NCI-H2107 treated with DMSO at 0.1 percent for 48 hours (cell line): ENCODE data around the gene UBXN2A.
"Not testable (repeated sequence)": the region's sequence is repeated elsewhere in the genome, so short reads cannot be mapped to it uniquely, and the experiment has no call there.

ENCODE experiments used
- DNase-seq: peaks from one replicate; lab custom pipeline; 2025; ENCODE audit not compliant: unreplicated experiment; lab: John Stamatoyannopoulos, UW

UBXN2A gene

DNA sequence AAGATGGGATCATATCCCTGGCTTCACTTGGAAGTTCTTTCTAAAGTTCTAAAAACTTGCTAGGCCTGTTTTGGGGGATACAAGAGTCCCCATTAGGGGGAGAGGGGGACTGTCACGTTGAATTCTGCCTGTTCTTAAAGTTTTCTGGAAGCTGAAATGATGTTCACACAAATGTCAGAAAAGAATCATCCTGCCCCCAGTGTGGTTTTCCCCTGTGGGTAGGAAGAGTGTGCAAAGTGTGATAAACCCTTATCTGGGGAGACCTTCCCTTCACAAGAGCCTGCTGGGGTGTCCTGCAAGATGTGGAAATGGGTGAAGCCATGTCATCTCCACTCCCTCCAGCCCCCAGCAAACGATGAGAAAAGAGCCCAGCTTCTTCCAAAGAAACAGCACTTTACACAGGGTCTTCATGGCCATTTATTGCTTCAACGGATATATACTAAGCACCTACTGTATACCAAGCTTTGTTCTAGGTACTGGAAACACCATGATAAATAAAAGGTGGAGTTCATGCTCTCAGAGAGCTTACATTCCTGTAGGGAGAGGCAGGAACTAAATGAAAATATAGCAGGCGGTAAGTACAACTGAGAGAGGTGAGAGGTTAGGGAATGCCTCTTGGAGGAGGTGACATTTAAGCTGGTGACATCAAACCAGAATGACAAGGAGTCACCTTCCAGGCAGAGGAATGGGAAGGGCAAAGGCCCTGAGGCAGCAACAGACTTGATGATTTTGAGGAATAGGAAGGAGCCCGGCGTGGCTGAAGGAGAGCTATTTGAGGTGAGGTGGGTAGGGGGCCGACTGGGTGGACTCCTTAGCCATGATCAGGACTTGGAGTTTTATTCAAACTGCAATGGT is 71.2 kb downstream of the UBXN2A start:
- DNase-seq = no peak

- DNase-seq = no peak
Measured at GRCh38 chr2:24012521-24013188, 72.4 kb downstream of the UBXN2A start.

DNA sequence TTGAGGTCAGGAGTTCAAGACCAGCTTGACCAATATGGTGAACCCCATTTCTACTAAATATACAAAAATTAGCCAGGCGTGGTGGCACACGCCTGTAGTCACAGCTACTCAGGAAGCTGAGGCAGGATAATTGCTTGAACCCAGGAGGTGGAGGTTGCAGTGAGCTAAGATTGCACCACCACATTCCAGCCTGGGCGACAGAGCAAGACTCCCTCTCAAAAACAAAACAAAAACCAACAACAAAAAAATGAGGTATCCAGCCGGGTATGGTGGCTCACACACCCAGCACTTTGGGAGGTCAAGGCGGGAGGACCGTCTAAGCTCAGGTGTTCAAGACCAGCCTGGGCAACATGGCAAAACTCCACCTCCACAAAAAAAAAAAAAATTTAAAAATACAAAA is 74.6 kb downstream of the UBXN2A start:
- DNase-seq = not testable (repeated sequence)

DNA sequence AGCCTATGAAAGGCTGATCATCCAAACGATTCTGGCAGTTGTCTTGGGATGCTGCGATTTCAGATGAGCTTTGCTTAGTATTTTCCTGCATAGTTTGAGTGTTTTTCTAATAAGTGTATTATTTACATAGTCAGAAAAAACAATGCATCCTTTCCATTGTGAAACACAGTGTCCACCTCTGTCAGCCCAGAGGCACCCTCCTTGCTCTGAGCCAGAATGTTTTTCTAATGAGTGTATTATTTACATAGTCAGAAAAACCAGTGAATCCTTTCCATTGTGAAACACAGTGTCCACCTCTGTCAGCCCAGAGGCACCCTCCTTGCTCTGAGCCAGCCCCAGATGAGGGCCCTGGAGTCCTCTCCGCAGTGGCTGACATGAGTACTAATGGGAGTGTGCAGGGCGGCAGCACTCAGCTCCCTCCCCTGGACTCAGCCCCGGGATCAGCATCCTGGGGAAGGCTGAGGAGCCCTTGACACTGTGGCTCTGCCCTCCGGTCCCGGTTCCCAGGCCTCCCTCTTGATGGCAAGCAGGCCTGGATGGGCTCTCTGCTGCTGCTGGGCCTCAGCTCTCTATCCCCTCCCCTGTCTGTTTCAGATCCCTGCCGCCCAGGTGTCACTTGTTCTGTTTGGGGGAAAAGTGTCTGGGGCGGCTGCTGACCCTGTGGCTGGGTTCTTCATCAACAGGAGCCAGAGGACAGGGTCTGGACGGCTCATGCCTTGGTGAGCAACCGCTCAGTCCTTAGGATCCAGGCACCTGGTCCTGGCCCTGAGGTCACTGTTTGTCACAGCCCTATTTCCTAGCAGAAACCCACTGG is 75.5 kb downstream of the UBXN2A start:
- no peak for DNase-seq

- no peak for DNase-seq
Measured at GRCh38 chr2:24016376-24016761, 76.1 kb downstream of the UBXN2A start.

DNA sequence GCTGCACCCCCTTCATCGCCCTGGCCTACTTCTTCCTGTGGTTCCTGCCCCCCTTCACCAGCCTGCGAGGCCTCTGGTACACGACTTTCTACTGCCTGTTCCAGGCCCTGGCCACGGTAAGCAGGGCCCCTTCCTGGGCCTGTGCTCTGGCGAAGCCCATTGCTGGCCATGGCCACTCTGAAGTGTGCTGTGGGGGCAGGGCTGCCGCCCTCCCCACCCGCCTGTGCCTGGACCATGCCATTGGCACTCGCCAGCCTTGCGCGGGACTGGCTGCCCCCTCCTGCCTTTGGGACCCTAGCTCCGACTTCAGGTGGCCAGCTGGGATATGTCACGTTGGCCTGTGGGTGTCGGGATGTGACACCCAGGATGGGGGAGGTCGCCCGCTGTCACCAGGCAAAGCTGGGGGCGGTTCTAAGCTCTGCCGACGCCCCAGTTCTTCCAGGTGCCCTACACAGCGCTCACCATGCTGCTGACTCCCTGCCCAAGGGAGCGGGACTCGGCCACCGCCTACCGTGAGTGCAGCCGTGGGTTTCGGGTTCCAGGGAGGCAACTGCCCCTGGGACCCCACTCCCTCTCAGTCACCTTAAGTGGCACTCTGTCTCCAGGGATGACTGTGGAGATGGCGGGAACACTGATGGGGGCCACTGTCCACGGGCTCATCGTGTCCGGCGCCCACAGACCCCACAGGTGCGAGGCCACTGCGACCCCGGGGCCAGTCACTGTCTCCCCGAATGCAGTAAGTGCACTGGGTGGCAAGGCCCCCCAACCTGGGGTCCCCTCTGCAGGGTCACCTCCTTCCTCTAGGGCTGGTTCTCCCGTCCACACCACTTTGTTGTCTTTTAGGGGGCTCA is 76.8 kb downstream of the UBXN2A start:
- DNase-seq = no peak

- no peak for DNase-seq
Measured at GRCh38 chr2:24017711-24018110, 77.4 kb downstream of the UBXN2A start.

- no peak for DNase-seq
Measured at GRCh38 chr2:24018241-24018640, 78.0 kb downstream of the UBXN2A start.

DNA sequence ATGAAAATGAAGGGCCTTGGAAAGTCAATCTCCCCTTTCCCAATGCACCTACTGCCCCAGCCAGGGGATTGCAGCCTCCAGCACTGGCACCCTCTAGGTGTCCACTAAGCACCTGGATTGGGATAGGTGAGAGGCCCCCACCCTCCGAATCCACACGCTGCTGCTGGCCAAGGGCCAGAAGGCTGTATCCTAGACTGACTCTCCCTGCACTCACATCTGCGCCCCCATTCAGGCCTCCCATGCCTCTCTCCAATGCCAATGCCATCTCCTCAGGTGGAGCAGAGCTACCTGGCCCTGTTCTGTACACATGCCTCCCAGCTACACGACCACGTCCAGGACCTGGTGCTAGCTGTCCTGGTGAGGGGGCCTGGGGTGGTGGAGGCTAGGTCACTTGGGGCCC is 79.5 kb downstream of the UBXN2A start:
- no peak for DNase-seq

- no peak for DNase-seq
Measured at GRCh38 chr2:24020244-24020643, 80.0 kb downstream of the UBXN2A start.

- no peak for DNase-seq
Measured at GRCh38 chr2:24021122-24021998, 81.1 kb downstream of the UBXN2A start.

DNA sequence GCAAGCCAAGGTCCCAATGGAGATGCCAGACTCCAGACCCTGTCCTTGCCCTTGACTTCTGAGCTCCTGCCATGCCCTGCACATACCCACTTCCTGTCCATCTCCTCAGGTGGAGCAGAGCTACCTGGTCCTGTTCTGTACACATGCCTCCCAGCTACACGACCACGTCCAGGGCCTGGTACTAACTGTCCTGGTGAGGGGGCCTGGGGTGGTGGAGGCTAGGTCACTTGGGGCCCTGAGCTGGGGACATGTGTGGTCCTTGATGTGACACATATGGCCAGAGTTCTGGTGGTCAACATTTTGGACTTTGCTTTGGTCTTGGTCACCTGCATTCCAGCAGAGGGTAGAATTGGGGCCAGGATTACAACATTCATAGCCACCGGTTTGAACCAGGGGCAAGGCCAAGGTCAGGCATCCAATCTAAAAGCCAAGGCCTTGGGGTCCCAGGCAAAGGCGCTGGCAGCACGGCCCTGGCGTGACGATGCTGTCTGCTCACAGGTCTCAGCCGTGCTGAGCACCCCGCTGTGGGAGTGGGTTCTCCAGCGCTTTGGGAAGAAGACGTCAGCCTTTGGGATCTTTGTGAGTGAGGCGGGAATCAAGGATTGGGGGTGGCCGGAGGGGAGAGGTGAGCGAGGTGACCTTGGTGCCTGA is 82.2 kb downstream of the UBXN2A start:
- no peak for DNase-seq

DNA sequence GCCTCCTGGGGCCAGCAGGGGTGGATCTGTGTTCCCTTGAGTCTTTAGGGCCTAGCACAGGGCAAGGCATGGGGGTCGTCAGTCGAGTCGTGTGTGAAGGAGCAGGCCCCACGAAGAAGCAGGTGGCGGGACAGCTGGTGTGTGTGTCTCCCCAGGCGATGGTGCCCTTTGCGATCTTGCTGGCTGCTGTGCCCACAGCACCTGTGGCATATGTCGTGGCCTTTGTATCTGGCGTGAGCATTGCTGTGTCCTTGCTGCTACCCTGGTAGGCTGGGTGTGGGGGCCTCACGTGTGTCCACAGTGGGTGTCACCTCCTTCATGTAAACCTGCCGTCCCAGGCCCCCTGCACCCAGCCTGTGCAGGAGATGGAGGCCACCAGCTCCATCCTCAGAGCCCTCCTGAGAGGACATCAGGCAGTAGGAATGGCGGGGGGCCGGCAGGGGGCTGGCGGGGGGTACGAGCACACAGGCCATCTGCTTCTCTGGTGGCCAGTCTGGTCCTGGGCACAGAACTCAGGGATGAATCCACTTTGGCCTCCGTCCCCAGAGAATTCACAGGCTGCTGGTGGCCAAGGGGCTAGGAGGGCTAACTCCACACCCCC is 82.8 kb downstream of the UBXN2A start:
- DNase-seq = no peak

DNA sequence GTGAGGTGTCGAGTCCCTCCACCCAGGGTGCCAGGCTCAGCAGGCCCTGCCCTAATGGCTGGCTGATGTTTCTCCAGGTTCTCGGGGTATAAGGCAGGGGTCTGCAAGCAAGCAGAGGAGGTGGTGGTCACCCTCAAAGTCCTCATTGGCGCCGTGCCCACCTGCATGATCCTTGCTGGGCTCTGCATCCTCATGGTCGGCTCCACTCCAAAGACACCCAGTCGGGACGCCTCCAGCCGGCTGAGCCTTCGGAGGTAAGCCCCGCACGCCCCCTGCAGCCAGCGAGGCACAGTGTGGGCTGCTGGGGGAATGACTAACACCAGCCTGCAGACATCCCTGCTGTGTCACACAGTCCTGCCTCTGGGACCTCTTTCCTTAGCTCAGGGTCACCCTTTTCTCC is 83.8 kb downstream of the UBXN2A start:
- DNase-seq = no peak

- no peak for DNase-seq
Measured at GRCh38 chr2:24024996-24025663, 84.9 kb downstream of the UBXN2A start.

GRCh38 chr2:24026233-24026632 is 86.0 kb downstream of the UBXN2A start:
- DNase-seq = no peak

GRCh38 chr2:24038786-24039499 is 98.7 kb downstream of the UBXN2A start:
- no peak for DNase-seq

GRCh38 chr2:24040511-24040910 is 100.2 kb downstream of the UBXN2A start:
- no peak for DNase-seq
